A673 (cell line): ENCODE results near the gene PRKCB. TPM values are rescaled to one million over a fixed set of nuclear protein-coding genes. Genes with fewer than 3 reads are reported as not detected.

Experiments used
- BruUV-seq: library from RNA; stranded (reverse); fragments of 400-500 nt; replicated peaks from 2 replicates; lab custom pipeline; 2021; lab: Mats Ljungman, UMichigan
- CTCF ChIA-PET: fragments of 300-600 bp; sonication (Branson Sonifier 250); formaldehyde crosslinking; loops from one replicate; lab custom pipeline; 2022; ENCODE audit warnings: antibody characterized with exemption; lab: Charles Lee
- POLR2A ChIA-PET: fragments of 300-600 bp; sonication (Branson Sonifier 250); formaldehyde crosslinking; loops from one replicate; lab custom pipeline; 2022; ENCODE audit warnings: antibody characterized with exemption; ENCODE audit not compliant: low non-redundant PET; lab: Charles Lee
- DNase-seq: peaks from one replicate; pipeline ENCODE4 v3.0.0-alpha.2; 2015; ENCODE audit warnings: low spot score
- H3K27ac ChIP-seq: fragments of 200-600 bp; sonication (generic); 2 replicates; pipeline ENCODE4 v1.5.1; 2016; ENCODE audit warnings: mixed run types, low read depth, mild to moderate bottlenecking, mixed read lengths, antibody characterized with exemption, low read length; ENCODE audit not compliant: poor library complexity, severe bottlenecking
- H3K27me3 ChIP-seq: fragments of 200-600 bp; sonication (generic); replicated peaks from 2 replicates; pipeline ENCODE4 v1.6.1; 2017; ENCODE audit warnings: mixed run types, low read depth, mild to moderate bottlenecking, mixed read lengths, antibody characterized with exemption, low read length; ENCODE audit not compliant: insufficient read depth, poor library complexity
- H3K36me3 ChIP-seq: fragments of 200-600 bp; sonication (generic); 2 replicates; pipeline ENCODE4 v1.6.1; 2016; ENCODE audit warnings: mixed run types, mild to moderate bottlenecking, mixed read lengths, antibody characterized with exemption, low read length; ENCODE audit not compliant: insufficient read depth, poor library complexity, severe bottlenecking
- H3K4me1 ChIP-seq: fragments of 200-600 bp; sonication (generic); 2 replicates; pipeline ENCODE4 v1.6.1; 2017; ENCODE audit warnings: mixed run types, mild to moderate bottlenecking, mixed read lengths, antibody characterized with exemption, low read length; ENCODE audit not compliant: insufficient read depth, poor library complexity, severe bottlenecking
- H3K4me3 ChIP-seq: fragments of 200-600 bp; sonication (generic); 2 replicates; pipeline ENCODE4 v1.5.1; 2016; ENCODE audit warnings: low read depth, mixed run types, mild to moderate bottlenecking, mixed read lengths, low read length; ENCODE audit not compliant: poor library complexity, severe bottlenecking
- H3K9me3 ChIP-seq: fragments of 200-600 bp; sonication (generic); 2 replicates; pipeline ENCODE4 v1.6.1; 2016; ENCODE audit warnings: mixed run types, low read depth, mild to moderate bottlenecking, mixed read lengths, antibody characterized with exemption, low read length; ENCODE audit not compliant: poor library complexity, severe bottlenecking
- EZH2 ChIP-seq: fragments of 200-600 bp; sonication (generic); IDR thresholded peaks from 2 replicates; pipeline ENCODE4 v1.6.1; 2017; ENCODE audit warnings: borderline replicate concordance, low read depth, mild to moderate bottlenecking, mixed read lengths, antibody characterized with exemption, low read length; ENCODE audit not compliant: poor library complexity, severe bottlenecking
- intact Hi-C: fragments of 100-400 bp; cut with micrococcal nuclease; formaldehyde crosslinking; loops from one replicate; pipeline ENCODE4 v1.10.0; 2022; ENCODE audit not compliant: unreplicated experiment
- total RNA-seq: library from RNA; stranded (reverse); gene quantifications from 2 replicates; pipeline ENCODE4 v1.2.3, GENCODE V29; 2021
- TF ChIP-seq, protein P1 (sequence below): fragments of 300-800, 200-600 bp; sonication (generic); conservative IDR thresholded peaks from 2 replicates; pipeline ENCODE4 v1.5.1; 2017; ENCODE audit warnings: low read depth, mild to moderate bottlenecking, antibody characterized with exemption, low read length, moderate library complexity, mixed read lengths

PRKCB gene
- total RNA-seq, 1 experiment from 2014 or later, result 171 TPM

DNA sequence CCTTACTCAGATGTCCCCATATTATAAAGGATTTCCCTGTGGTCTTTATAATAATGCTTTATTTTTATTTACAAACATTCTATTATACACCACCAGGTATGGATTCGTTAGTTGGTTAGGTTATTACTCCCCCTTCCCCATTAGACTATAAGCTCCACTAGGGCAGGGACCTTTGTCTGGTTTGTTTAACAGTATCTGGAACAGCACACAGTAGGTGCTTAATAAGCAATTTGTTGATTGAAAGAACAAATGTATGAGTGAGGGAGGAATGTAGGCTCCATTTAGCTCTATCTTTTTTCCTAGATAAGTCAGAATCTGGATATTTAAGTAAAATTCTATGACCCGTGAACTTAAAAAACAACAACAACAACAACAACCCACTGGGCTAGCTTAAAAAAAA lies 2.3 kb upstream of the PRKCB start:
- H3K36me3 ChIP-seq, result no peaks in the 10 kb centered on the region
- intact Hi-C loops, result no loop called here
- ChIA-PET POLR2A (no interaction called here), CTCF (no interaction called here)
- H3K27ac ChIP-seq, result no peak overlapping the region
- no peak overlapping the region for H3K4me3 ChIP-seq
- peaks cover 9% of the 10 kb centered on the region for H3K4me1 ChIP-seq
- peaks cover 3% of the 10 kb centered on the region for H3K9me3 ChIP-seq
- DNase-seq, result no peak
- no TSS peak for BruUV-seq
- no peak for TF ChIP-seq EZH2
- TF ChIP-seq, protein P1, sequence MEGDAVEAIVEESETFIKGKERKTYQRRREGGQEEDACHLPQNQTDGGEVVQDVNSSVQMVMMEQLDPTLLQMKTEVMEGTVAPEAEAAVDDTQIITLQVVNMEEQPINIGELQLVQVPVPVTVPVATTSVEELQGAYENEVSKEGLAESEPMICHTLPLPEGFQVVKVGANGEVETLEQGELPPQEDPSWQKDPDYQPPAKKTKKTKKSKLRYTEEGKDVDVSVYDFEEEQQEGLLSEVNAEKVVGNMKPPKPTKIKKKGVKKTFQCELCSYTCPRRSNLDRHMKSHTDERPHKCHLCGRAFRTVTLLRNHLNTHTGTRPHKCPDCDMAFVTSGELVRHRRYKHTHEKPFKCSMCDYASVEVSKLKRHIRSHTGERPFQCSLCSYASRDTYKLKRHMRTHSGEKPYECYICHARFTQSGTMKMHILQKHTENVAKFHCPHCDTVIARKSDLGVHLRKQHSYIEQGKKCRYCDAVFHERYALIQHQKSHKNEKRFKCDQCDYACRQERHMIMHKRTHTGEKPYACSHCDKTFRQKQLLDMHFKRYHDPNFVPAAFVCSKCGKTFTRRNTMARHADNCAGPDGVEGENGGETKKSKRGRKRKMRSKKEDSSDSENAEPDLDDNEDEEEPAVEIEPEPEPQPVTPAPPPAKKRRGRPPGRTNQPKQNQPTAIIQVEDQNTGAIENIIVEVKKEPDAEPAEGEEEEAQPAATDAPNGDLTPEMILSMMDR, result no peak
- no peaks in the 10 kb centered on the region for H3K27me3 ChIP-seq

DNA sequence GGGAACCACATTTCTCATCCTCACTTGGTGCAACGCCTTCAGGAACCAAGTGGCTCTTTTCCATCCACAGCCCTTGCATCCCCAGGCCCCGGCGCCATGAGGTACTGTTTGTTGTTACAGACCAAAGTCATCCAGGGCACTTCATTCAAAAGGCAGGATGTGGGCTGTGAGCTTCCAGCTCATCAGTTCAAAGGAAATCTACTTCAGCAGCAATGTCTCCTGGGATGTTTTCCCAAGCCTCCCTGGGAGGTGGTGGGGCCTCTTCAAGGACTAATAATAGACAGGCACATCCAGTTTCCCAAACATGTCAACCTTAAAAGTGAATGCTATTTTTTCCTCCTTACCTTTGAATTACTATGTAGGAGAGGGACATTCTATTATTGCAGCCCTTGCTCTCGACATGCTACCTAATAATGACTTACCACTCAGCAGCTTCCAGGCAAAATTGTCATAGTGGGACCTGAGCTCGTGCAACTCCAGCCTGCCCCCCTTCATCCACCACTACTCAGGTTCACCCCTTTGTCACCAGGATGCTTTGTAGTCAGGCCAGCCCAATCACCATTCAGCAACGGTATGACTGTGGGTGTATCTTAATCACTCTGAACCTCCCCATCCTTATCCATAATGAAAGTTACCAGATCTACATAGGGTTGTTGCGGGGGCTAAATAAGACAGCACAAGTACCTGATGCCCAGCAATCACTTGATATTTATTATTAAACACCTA lies 1.7 kb upstream of the PRKCB start:
- no TSS peak for BruUV-seq
- H3K36me3 ChIP-seq, result no peaks in the 10 kb centered on the region
- peaks cover 15% of the 10 kb centered on the region for H3K4me1 ChIP-seq
- no peak overlapping the region for H3K27ac ChIP-seq
- CTCF ChIA-PET, result no interaction called here
- DNase-seq, result no peak
- intact Hi-C loops, result loop anchor here (2.0 kb wide), 1 partner anchor 31 kb away; no protein-coding TSS in a partner anchor
- POLR2A ChIA-PET, result no interaction called here
- no peak overlapping the region for H3K4me3 ChIP-seq
- H3K9me3 ChIP-seq, result peaks cover 3% of the 10 kb centered on the region
- H3K27me3 ChIP-seq, result no peaks in the 10 kb centered on the region
- TF ChIP-seq, protein P1, result no peak
- TF ChIP-seq EZH2, result no peak

GRCh38 chr16:23836078-23836403 lies 258 bp downstream of the PRKCB start:
- Histone ChIP-seq H3K36me3 (no peaks in the 10 kb centered on the region), H3K9me3 (no peaks in the 10 kb centered on the region), H3K27me3 (no peaks in the 10 kb centered on the region), H3K27ac (peak overlapping the region; percentile 68), H3K4me1 (peaks cover 29% of the 10 kb centered on the region), H3K4me3 (peak overlapping the region; percentile 87)
- CTCF ChIA-PET, result no interaction called here
- intact Hi-C loops, result no loop called here
- no TSS peak for BruUV-seq
- POLR2A ChIA-PET, result interaction anchor here (0.6 kb wide), 1 partner anchor 22 kb away, joined by 5 read pairs; no protein-coding TSS in a partner anchor
- no peak for DNase-seq
- TF ChIP-seq EZH2, result no peak
- TF ChIP-seq, protein P1, result no peak
